Measurements from ENCODE around the gene RABGAP1. TPM values are rescaled to one million over a fixed set of nuclear protein-coding genes. Genes with fewer than 3 reads are reported as not detected.

The RABGAP1 gene
- total RNA-seq, 2 donors from 2014 or later, result 84.7 to 91.7 TPM

DNA sequence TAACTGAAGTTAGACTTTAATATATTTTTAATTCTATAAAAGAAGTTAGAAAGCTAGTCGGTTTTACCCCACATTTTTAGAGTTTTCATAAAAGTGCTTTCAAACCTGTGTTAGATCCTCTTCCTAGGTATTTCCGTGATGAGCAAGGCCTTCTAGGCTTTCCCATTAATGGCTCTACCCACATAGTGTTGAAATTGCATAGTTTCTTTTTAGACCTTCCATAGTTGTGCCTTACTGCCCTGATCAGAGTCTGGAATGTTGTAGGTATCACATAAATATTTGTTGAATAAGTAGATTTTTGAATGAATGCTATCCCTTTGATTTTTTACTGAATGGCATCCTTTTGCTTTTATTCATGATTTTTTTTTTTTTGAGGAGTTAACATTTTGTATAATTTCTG lies 47.3 kb downstream of the RABGAP1 start:
- no peak overlapping the region for H3K4me3 ChIP-seq
- peaks cover 16% of the 10 kb centered on the region for H3K36me3 ChIP-seq

DNA sequence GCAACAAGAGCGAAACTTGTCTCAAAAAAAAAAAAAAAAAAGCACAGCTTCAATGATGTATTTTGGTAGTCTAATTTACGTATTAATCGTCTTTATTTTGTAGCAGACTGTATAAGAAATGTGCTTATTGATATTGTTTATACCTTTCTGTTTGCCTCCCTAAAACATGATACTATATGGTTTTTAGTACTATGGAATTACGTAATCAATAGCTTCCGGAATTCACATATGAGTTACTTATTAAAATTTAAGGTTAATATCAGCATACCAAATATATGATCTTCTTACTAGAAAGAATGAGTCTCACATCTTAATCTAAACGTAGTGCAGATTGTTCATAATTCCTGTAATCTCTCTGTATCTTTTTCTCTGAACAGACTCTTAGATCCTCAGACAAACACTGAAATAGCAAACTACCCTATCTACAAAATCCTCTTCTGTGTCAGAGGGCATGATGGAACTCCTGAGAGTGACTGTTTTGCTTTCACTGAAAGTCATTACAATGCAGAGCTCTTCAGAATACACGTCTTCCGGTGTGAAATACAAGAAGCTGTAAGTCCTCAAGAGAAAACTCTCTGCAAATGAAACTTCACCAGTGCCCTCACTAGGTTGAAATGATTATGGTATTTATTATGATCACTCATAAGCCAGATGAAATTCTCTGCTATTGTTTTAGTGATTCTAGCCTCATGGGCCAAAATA lies 48.3 kb downstream of the RABGAP1 start:
- H3K36me3 ChIP-seq, result peaks cover 20% of the 10 kb centered on the region
- H3K4me1 ChIP-seq (ENCODE audit: control insufficient read depth in 1 of 2, low read depth in 2 of 2), result peaks cover 4 to 12% of the 10 kb centered on the region in 2 donors
- ATAC-seq (ENCODE audit: insufficient number of reproducible peaks, low FRiP score, low read depth) (no peak), DNase-seq (ENCODE audit: low spot score) (no peak)
- no peak overlapping the region for H3K27ac ChIP-seq
- no peak overlapping the region for H3K4me3 ChIP-seq
- H3K27me3 ChIP-seq (replicated peaks; ENCODE audit: insufficient read depth), result no peaks in the 10 kb centered on the region
- TF ChIP-seq, protein P1, sequence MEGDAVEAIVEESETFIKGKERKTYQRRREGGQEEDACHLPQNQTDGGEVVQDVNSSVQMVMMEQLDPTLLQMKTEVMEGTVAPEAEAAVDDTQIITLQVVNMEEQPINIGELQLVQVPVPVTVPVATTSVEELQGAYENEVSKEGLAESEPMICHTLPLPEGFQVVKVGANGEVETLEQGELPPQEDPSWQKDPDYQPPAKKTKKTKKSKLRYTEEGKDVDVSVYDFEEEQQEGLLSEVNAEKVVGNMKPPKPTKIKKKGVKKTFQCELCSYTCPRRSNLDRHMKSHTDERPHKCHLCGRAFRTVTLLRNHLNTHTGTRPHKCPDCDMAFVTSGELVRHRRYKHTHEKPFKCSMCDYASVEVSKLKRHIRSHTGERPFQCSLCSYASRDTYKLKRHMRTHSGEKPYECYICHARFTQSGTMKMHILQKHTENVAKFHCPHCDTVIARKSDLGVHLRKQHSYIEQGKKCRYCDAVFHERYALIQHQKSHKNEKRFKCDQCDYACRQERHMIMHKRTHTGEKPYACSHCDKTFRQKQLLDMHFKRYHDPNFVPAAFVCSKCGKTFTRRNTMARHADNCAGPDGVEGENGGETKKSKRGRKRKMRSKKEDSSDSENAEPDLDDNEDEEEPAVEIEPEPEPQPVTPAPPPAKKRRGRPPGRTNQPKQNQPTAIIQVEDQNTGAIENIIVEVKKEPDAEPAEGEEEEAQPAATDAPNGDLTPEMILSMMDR (IDR thresholded peaks at IDR 0.05), result no peak
- H3K9me3 ChIP-seq, result no peaks in the 10 kb centered on the region

More for the DNA sequence above, 47.3 kb downstream of the RABGAP1 start:
- no peaks in the 10 kb centered on the region for H3K27me3 ChIP-seq (replicated peaks; ENCODE audit: insufficient read depth)
- DNase-seq (ENCODE audit: low spot score) (no peak), ATAC-seq (ENCODE audit: insufficient number of reproducible peaks, low FRiP score, low read depth) (no peak)
- TF ChIP-seq, protein P1 (IDR thresholded peaks at IDR 0.05), result no peak
- H3K4me1 ChIP-seq (ENCODE audit: control insufficient read depth in 1 of 2, low read depth in 2 of 2), result peaks cover 4 to 18% of the 10 kb centered on the region in 2 donors
- H3K9me3 ChIP-seq, result no peaks in the 10 kb centered on the region
- H3K27ac ChIP-seq, result no peak overlapping the region

DNA sequence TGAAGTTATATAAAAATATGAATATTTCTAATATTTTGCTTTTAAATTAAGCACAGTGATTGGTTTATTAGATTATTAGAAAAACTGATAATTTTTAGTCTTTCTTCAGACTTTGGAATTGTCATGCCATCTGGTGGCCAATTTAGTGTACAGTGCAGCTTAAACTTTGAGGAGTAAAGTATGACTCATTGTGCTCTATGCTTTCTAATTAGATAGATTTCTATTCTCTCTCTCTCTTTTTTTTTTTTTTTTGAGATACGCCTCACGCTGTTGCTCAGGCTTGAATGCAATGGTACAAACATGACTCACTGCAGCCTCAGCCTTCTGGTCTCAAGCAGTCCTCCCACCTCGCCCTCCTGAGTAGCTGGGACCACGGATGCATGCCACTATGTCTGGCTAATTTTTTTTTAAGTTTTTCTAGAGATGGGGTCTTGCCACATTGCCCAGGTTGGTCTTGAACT lies 50.6 kb downstream of the RABGAP1 start:
- Histone ChIP-seq H3K9me3 (no peaks in the 10 kb centered on the region), H3K4me1 (ENCODE audit: control insufficient read depth in 1 of 2, low read depth in 2 of 2) (peaks cover 4 to 7% of the 10 kb centered on the region in 2 donors), H3K4me3 (no peak overlapping the region), H3K27me3 (replicated peaks; ENCODE audit: insufficient read depth) (no peaks in the 10 kb centered on the region), H3K27ac (peak overlapping the region; percentile 43 to 54), H3K36me3 (peaks cover 15% of the 10 kb centered on the region)
- ATAC-seq (ENCODE audit: insufficient number of reproducible peaks, low FRiP score, low read depth) (peak; percentile 94), DNase-seq (ENCODE audit: low spot score) (peak; percentile 23)
- TF ChIP-seq, protein P1 (IDR thresholded peaks at IDR 0.05), result peak; percentile 66

DNA sequence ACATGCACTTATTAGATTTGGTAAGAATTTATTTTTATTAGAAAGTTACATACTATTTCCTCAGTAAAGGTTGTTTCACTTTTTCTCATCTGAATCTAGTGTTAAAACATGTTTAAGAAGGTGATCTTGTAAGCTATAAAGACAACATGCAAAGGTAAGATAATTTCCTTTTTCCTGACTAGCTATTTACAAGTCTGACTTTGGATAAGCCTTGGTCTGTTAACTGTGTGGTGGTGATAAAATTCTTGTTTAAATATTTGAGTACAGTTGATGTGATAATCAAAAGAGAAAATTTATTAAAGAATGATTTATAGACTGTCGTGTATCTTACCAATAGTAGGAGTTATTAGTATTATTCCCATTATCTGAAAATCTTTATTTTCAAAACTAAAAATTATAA lies 55.8 kb downstream of the RABGAP1 start:
- H3K36me3 ChIP-seq, result peaks cover 3% of the 10 kb centered on the region
- no peak overlapping the region for H3K4me3 ChIP-seq
- peaks cover 2 to 18% of the 10 kb centered on the region in 2 donors for H3K4me1 ChIP-seq (ENCODE audit: control insufficient read depth in 1 of 2, low read depth in 2 of 2)
- TF ChIP-seq, protein P1 (IDR thresholded peaks at IDR 0.05), result no peak
- H3K27ac ChIP-seq, result peak overlapping the region in 1 of 2 donors; percentile 60
- ATAC-seq (ENCODE audit: insufficient number of reproducible peaks, low FRiP score, low read depth) (no peak), DNase-seq (ENCODE audit: low spot score) (no peak)
- no peaks in the 10 kb centered on the region for H3K27me3 ChIP-seq (replicated peaks; ENCODE audit: insufficient read depth)
- H3K9me3 ChIP-seq, result no peaks in the 10 kb centered on the region

DNA sequence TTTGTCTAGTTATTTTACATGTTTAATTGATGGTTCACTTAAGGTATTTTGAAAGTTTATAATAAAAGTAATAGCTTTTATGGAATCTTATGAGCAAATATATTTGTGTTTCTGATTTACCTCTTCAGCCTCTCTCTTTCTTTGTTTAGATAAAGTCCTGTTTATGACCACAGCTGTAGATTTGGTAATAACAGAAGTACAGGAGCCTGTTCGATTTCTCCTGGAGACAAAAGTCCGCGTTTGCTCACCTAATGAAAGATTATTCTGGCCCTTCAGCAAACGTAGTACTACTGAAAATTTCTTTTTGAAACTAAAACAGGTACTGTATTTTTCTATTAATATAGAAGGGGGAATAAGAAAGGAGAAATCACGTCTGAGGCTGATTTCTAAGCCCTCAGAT lies 57.6 kb downstream of the RABGAP1 start:
- Histone ChIP-seq H3K4me3 (no peak overlapping the region), H3K36me3 (peaks cover 3% of the 10 kb centered on the region), H3K4me1 (ENCODE audit: control insufficient read depth in 1 of 2, low read depth in 2 of 2) (peaks cover 0 to 22% of the 10 kb centered on the region in 2 donors), H3K27ac (peak overlapping the region in 1 of 2 donors; percentile 60), H3K27me3 (replicated peaks; ENCODE audit: insufficient read depth) (no peaks in the 10 kb centered on the region), H3K9me3 (no peaks in the 10 kb centered on the region)
- DNase-seq (ENCODE audit: low spot score) (no peak), ATAC-seq (ENCODE audit: insufficient number of reproducible peaks, low FRiP score, low read depth) (no peak)
- TF ChIP-seq, protein P1 (IDR thresholded peaks at IDR 0.05), result no peak

Data from thoracic aorta (tissue), 2 donors.